H1 (cell line): ENCODE measurements around the gene P2RX5. TPM values are rescaled to one million over a fixed set of nuclear protein-coding genes. Genes with fewer than 3 reads are reported as not detected.

Experiments used
- CTCF ChIA-PET: fragments of 300-600 bp; sonication (Branson Sonifier 250); formaldehyde crosslinking; loops from one replicate; lab custom pipeline; 2021; ENCODE audit not compliant: partially characterized antibody; lab: Charles Lee
- POLR2A ChIA-PET: fragments of 300-600 bp; sonication (Branson Sonifier 250); formaldehyde crosslinking; loops from one replicate; lab custom pipeline; 2021; ENCODE audit warnings: inconsistent platforms; ENCODE audit not compliant: partially characterized antibody; lab: Charles Lee
- DNase-seq, 2 experiments: peaks; one replicate each; pipeline versions ENCODE4 v3.0.0 to v3.0.0-alpha.2; 2010 to 2022; ENCODE audit warnings: low spot score in 2 of 2, low read depth in 1 of 2, mixed read lengths in 1 of 2
- FAIRE-seq: peaks from 2 replicates; lab custom pipeline; 2011; peaks lifted over from hg19 to GRCh38; lab: Jason Lieb, UNC
- H2AFZ ChIP-seq: 2 replicates; pipeline ENCODE4 v1.8.1; 2012; ENCODE audit warnings: low read length, inconsistent platforms
- H2AK5ac ChIP-seq: 2 replicates; pipeline ENCODE4 v1.6.1; 2013; ENCODE audit warnings: low read depth, low read length
- H2BK120ac ChIP-seq: replicated peaks from 2 replicates; pipeline ENCODE3; 2013; ENCODE audit warnings: low read depth, low read length, inconsistent platforms
- H2BK12ac ChIP-seq: 2 replicates; pipeline ENCODE4 v1.6.1; 2013; ENCODE audit warnings: low read depth, low read length
- H2BK15ac ChIP-seq: 2 replicates; pipeline ENCODE4 v1.6.1; 2013; ENCODE audit warnings: low read length
- H2BK20ac ChIP-seq: 2 replicates; pipeline ENCODE4 v1.6.1; 2013; ENCODE audit warnings: low read length
- H2BK5ac ChIP-seq: 2 replicates; pipeline ENCODE4 v1.6.1; 2013; ENCODE audit warnings: low read depth, low read length
- H3K14ac ChIP-seq: 2 replicates; pipeline ENCODE4 v1.6.1; 2013; ENCODE audit warnings: inconsistent platforms; ENCODE audit not compliant: insufficient read length
- H3K18ac ChIP-seq: 2 replicates; pipeline ENCODE4 v1.6.1; 2013; ENCODE audit warnings: low read length; ENCODE audit errors: extremely low read depth
- H3K23ac ChIP-seq: 2 replicates; pipeline ENCODE4 v1.6.1; 2013; ENCODE audit warnings: inconsistent platforms; ENCODE audit not compliant: insufficient read length
- H3K23me2 ChIP-seq: 2 replicates; pipeline ENCODE4 v1.6.1; 2013; ENCODE audit warnings: low read depth, low read length
- H3K27ac ChIP-seq: 2 replicates; pipeline ENCODE4 v1.6.1; 2011; ENCODE audit warnings: low read depth, low read length, inconsistent platforms
- H3K27me3 ChIP-seq, 4 experiments: replicated peaks in 1 of 4; 1 replicate in 1 of 4; 2 replicates in 3 of 4; pipeline versions ENCODE4 v1.6.1 to v1.8.1; 2011 to 2013; ENCODE audit warnings: low read length in 3 of 4, mild to moderate bottlenecking in 3 of 4, inconsistent platforms in 2 of 4, mixed read lengths in 2 of 4, moderate library complexity in 1 of 4; ENCODE audit not compliant: control insufficient read depth in 3 of 4, insufficient read depth in 3 of 4; ENCODE audit errors: extremely low read depth in 1 of 4
- H3K36me3 ChIP-seq, 4 experiments: 2 replicates each; pipeline versions ENCODE4 v1.6.1 to v1.8.1; 2011 to 2013; ENCODE audit warnings: mild to moderate bottlenecking in 4 of 4, low read length in 3 of 4, moderate library complexity in 2 of 4, control low read depth in 1 of 4, inconsistent platforms in 1 of 4; ENCODE audit not compliant: insufficient read depth in 4 of 4, control insufficient read depth in 2 of 4
- H3K4ac ChIP-seq: replicated peaks from 2 replicates; pipeline ENCODE3; 2013; ENCODE audit warnings: low read length, low read depth, mixed read lengths, inconsistent platforms; ENCODE audit not compliant: insufficient read length
- H3K4me1 ChIP-seq, 4 experiments: replicated peaks in 1 of 4; 1 replicate in 1 of 4; 2 replicates in 3 of 4; pipeline versions ENCODE4 v1.6.1 to v1.8.1; 2011 to 2013; ENCODE audit warnings: low read length in 3 of 4, inconsistent platforms in 2 of 4, mixed read lengths in 1 of 4; ENCODE audit not compliant: insufficient read depth in 4 of 4, control insufficient read depth in 3 of 4
- H3K4me2 ChIP-seq, 2 experiments: 2 replicates each; pipeline versions ENCODE4 v1.6.1 to v1.8.1; 2011 to 2013; ENCODE audit warnings: low read depth in 2 of 2, low read length in 2 of 2, control low read depth in 1 of 2, inconsistent platforms in 1 of 2, mild to moderate bottlenecking in 1 of 2; ENCODE audit not compliant: insufficient read depth in 1 of 2
- H3K4me3 ChIP-seq, 4 experiments: fragments of 200-600, 300-600 bp in 1 of 4; sonication (generic), shearing (Covaris generic), sonication (Bioruptor Twin) in 1 of 4; 2 replicates each; pipeline versions ENCODE4 v1.5.1 to v1.8.1; 2011 to 2016; ENCODE audit warnings: low read length in 4 of 4, low read depth in 3 of 4, control low read depth in 2 of 4, inconsistent platforms in 2 of 4, mild to moderate bottlenecking in 2 of 4, mixed read lengths in 1 of 4, moderate library complexity in 1 of 4; ENCODE audit not compliant: insufficient read depth in 2 of 4; ENCODE audit errors: extremely low read depth in 1 of 4
- H3K56ac ChIP-seq: replicated peaks from 2 replicates; pipeline ENCODE3; 2013; ENCODE audit warnings: low read depth, mild to moderate bottlenecking, mixed read lengths, low read length, inconsistent platforms; ENCODE audit not compliant: insufficient read length
- H3K79me1 ChIP-seq: 2 replicates; pipeline ENCODE4 v1.6.1; 2013; ENCODE audit warnings: low read depth, low read length, control low read depth
- H3K79me2 ChIP-seq, 2 experiments: 2 replicates each; pipeline versions ENCODE4 v1.6.1 to v1.8.1; 2012 to 2013; ENCODE audit warnings: low read length in 2 of 2, mild to moderate bottlenecking in 2 of 2, inconsistent platforms in 1 of 2; ENCODE audit not compliant: insufficient read depth in 2 of 2, control insufficient read depth in 1 of 2
- H3K9ac ChIP-seq, 4 experiments: replicated peaks in 1 of 4; 1 replicate in 1 of 4; 2 replicates in 3 of 4; pipeline versions ENCODE4 v1.6.1 to v1.8.1; 2011 to 2013; ENCODE audit warnings: low read depth in 3 of 4, low read length in 3 of 4, control low read depth in 2 of 4, mild to moderate bottlenecking in 2 of 4, moderate library complexity in 2 of 4, inconsistent platforms in 1 of 4; ENCODE audit errors: extremely low read depth in 1 of 4
- H3K9me3 ChIP-seq, 2 experiments: 2 replicates each; pipeline versions ENCODE4 v1.6.1 to v1.8.1; 2012 to 2013; ENCODE audit warnings: mild to moderate bottlenecking in 2 of 2, moderate library complexity in 2 of 2, control low read depth in 1 of 2, inconsistent platforms in 1 of 2, low read depth in 1 of 2, low read length in 1 of 2, mixed read lengths in 1 of 2; ENCODE audit not compliant: insufficient read depth in 2 of 2
- H4K20me1 ChIP-seq, 2 experiments: replicated peaks in 1 of 2; 2 replicates each; pipeline versions ENCODE3 to v1.8.1; 2011 to 2013; ENCODE audit warnings: inconsistent platforms in 2 of 2, low read length in 2 of 2, mild to moderate bottlenecking in 1 of 2; ENCODE audit not compliant: insufficient read depth in 2 of 2, control insufficient read depth in 1 of 2
- H4K5ac ChIP-seq: 2 replicates; pipeline ENCODE4 v1.6.1; 2013; ENCODE audit warnings: low read length, low read depth, mixed read lengths, inconsistent platforms; ENCODE audit not compliant: insufficient read length
- H4K8ac ChIP-seq: 2 replicates; pipeline ENCODE4 v1.8.0; 2013; ENCODE audit warnings: mild to moderate bottlenecking, moderate library complexity, low read length, inconsistent platforms; ENCODE audit not compliant: insufficient read depth; ENCODE audit errors: extremely low read depth
- H4K91ac ChIP-seq: replicated peaks from 2 replicates; pipeline ENCODE3; 2013; ENCODE audit warnings: low read length, mixed read lengths, inconsistent platforms; ENCODE audit not compliant: insufficient read length
- CBX5 ChIP-seq: fragments of 300-800, 300-1000 bp; sonication (generic); IDR thresholded peaks from 2 replicates; pipeline ENCODE4 v1.7.1; 2016; ENCODE audit warnings: antibody characterized with exemption, low read length, low read depth
- GABPA ChIP-seq: IDR thresholded peaks from 2 replicates; pipeline ENCODE4 v1.6.1; 2011; ENCODE audit warnings: mild to moderate bottlenecking, low read length, moderate library complexity, borderline replicate concordance; ENCODE audit not compliant: insufficient read depth
- GTF2F1 ChIP-seq: IDR thresholded peaks from 2 replicates; pipeline ENCODE4 v1.6.1; 2012; ENCODE audit warnings: low read depth, low read length, improper control_type of control experiment, borderline replicate concordance
- POLR2A ChIP-seq, 2 experiments: IDR thresholded peaks; 1 replicate in 1 of 2; 2 replicates in 1 of 2; pipeline ENCODE4 v1.6.1; 2011; ENCODE audit warnings: low read depth in 2 of 2, low read length in 2 of 2, mild to moderate bottlenecking in 2 of 2; ENCODE audit errors: control extremely low read depth in 1 of 2
- RFX5 ChIP-seq: IDR thresholded peaks from 2 replicates; pipeline ENCODE4 v1.6.1; 2011; ENCODE audit warnings: low read depth, low read length, improper control_type of control experiment, borderline replicate concordance
- SUZ12 ChIP-seq: fragments of 200-600 bp; sonication (generic); IDR thresholded peaks from 2 replicates; pipeline ENCODE4 v1.6.1; 2012; ENCODE audit warnings: mild to moderate bottlenecking, inconsistent platforms, low read length, moderate library complexity, mixed read lengths
- TCF12 ChIP-seq: IDR thresholded peaks from 2 replicates; pipeline ENCODE4 v1.6.1; 2011; ENCODE audit warnings: low read depth, mild to moderate bottlenecking, low read length
- WGBS, 2 experiments: shearing (Covaris generic) in 1 of 2; methylation state at CpG; one replicate each; pipeline versions ENCODE4 v1.1.6 to v1.1.7; 2013 to 2015; ENCODE audit warnings: low lambda C conversion rate in 2 of 2, mixed read lengths in 2 of 2, inconsistent platforms in 1 of 2, low coverage in 1 of 2, missing lambda C conversion rate in 1 of 2; ENCODE audit not compliant: insufficient replicate concordance in 2 of 2, insufficient coverage in 1 of 2, insufficient read length in 1 of 2; ENCODE audit errors: extremely low coverage in 1 of 2, missing lambda C conversion rate in 1 of 2; 5-methylcytosine and 5-hydroxymethylcytosine counted together
- polyA plus RNA-seq, 7 experiments: library from polyadenylated mRNA; depleted of rRNA in 3 of 7; stranded (reverse) in 5 of 7; unstranded in 2 of 7; fragments of >200 nt in 5 of 7; fragments of 200-250 nt in 2 of 7; gene quantifications; 1 replicate in 5 of 7; 2 replicates in 1 of 7; 4 replicates in 1 of 7; pipeline versions ENCODE4 v1.2.1 to v1.2.3, GENCODE V29; 2011 to 2013; ENCODE audit warnings: missing spikeins in 2 of 7, mixed read lengths in 2 of 7
- total RNA-seq: library from RNA; stranded (reverse); fragmentation: NEBNext Ultra II Directional; extraction: Animal tissue kit (Norgen Biotek cat#: 25700); gene quantifications from 2 replicates; pipeline ENCODE4 v1.2.1, GENCODE V29; 2021
- TF ChIP-seq, protein P1 (sequence below): IDR thresholded peaks from 2 replicates; pipeline ENCODE4 v1.6.1; 2012; ENCODE audit warnings: inconsistent platforms

Gene P2RX5
- total and polyA plus RNA-seq, 2 of the 8 experiments (the other 6 are each of a cell fraction or from before 2014, with no cell fraction given), result 12.0 to 15.6 TPM

DNA sequence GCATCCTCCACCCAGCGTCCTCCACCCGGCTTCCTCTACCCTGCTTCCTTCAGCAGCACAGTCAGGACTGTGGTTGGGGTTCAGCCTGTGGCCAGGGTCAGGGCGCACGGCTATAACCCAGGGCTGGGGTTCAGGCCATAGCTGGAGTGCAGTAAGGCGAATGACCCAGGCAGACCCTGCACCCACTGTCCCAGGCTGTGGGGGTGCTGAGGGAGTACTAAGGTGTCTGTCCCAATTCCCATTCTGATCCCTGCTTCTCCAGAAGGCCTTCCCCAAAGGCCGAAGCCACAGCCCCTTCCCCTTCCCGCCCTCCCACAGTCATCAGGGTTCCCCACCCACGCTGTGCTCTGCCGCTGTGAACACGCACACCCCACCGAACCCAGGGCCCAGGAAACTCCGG, 14.9 kb downstream of the P2RX5 start:
- Histone ChIP-seq H2BK15ac (no peak overlapping the region), H3K27me3 (0 out of 7 replicates have a peak, but pooled peaks cover 0 to 2% (median 0%) of the 10 kb centered on the region in 4 experiments), H2AK5ac (no peak overlapping the region), H3K23me2 (no peaks in the 10 kb centered on the region), H3K4me3 (no peak overlapping the region), H3K56ac (no peak overlapping the region), H2BK5ac (no peak overlapping the region), H3K79me1 (no peaks in the 10 kb centered on the region), H2AFZ (no peak overlapping the region), H4K5ac (no peak overlapping the region), H3K36me3 (no peaks in the 10 kb centered on the region), H2BK120ac (no peak overlapping the region), H3K4ac (no peak overlapping the region), H3K23ac (no peak overlapping the region), H3K14ac (no peak overlapping the region), H4K20me1 (peaks cover 0 to 4% of the 10 kb centered on the region in 2 experiments), H3K79me2 (no peaks in the 10 kb centered on the region), H3K9ac (no peak overlapping the region), H2BK20ac (no peak overlapping the region), H3K18ac (no peak overlapping the region), H3K9me3 (no peaks in the 10 kb centered on the region), H3K27ac (no peak overlapping the region), H2BK12ac (no peak overlapping the region), H4K8ac (no peak overlapping the region), H3K4me1 (peaks cover 0 to 3% (median under 1%) of the 10 kb centered on the region in 4 experiments; a peak in 3 of 7 replicates), H3K4me2 (no peak overlapping the region), H4K91ac (no peak overlapping the region)
- 82% methylated on average over 11 of the region's 12 CpGs; no CpG with 5 or more reads in 1 of the 2 experiments for WGBS, 2 experiments
- FAIRE-seq (no peak), DNase-seq (no peak)
- POLR2A ChIA-PET, result no interaction called here
- CTCF ChIA-PET, result interaction anchor here (2.2 kb wide), 1 partner anchor 26 kb away, joined by 10 read pairs; no protein-coding TSS in a partner anchor
- TF ChIP-seq RFX5 (no peak), GTF2F1 (no peak), TCF12 (no peak), POLR2A (IDR thresholded peaks at IDR 0.05; ENCODE audit: control extremely low read depth in 1 of 2, low read depth in 2 of 2, low read length in 2 of 2) (no peak), GABPA (no peak), CBX5 (no peak), SUZ12 (no peak)
- TF ChIP-seq, protein P1, sequence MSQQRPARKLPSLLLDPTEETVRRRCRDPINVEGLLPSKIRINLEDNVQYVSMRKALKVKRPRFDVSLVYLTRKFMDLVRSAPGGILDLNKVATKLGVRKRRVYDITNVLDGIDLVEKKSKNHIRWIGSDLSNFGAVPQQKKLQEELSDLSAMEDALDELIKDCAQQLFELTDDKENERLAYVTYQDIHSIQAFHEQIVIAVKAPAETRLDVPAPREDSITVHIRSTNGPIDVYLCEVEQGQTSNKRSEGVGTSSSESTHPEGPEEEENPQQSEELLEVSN, result no peak
